Nephron (organoid): ENCODE results near the gene SGK1.

Experiments used
- H3K27ac Mint-ChIP-seq, 3 experiments: 2 replicates each; pipeline ENCODE4 v1.8.0; 2020; ENCODE audit warnings: mixed read lengths in 3 of 3, mild to moderate bottlenecking in 2 of 3, moderate library complexity in 1 of 3
- H3K27me3 Mint-ChIP-seq: 2 replicates; pipeline ENCODE4 v1.8.0; 2021; ENCODE audit warnings: low read depth, mild to moderate bottlenecking, moderate library complexity, mixed read lengths
- H3K36me3 Mint-ChIP-seq: 2 replicates; pipeline ENCODE4 v1.8.0; 2020; ENCODE audit warnings: low read depth, mixed read lengths
- H3K4me1 Mint-ChIP-seq: 2 replicates; pipeline ENCODE4 v1.8.0; 2020; ENCODE audit warnings: mixed read lengths
- H3K4me3 Mint-ChIP-seq, 3 experiments: 2 replicates each; pipeline ENCODE4 v1.8.0; 2020; ENCODE audit warnings: mild to moderate bottlenecking in 3 of 3, mixed read lengths in 3 of 3, moderate library complexity in 2 of 3
- H3K9me3 Mint-ChIP-seq: 2 replicates; pipeline ENCODE4 v1.8.0; 2020; ENCODE audit warnings: mixed read lengths
- CTCF ChIP-seq, 3 experiments: fragments of 200-600 bp; sonication (generic); IDR thresholded peaks; one replicate each; pipeline ENCODE4 v1.5.0; 2021; ENCODE audit warnings: antibody characterized with exemption in 3 of 3; ENCODE audit not compliant: unreplicated experiment in 3 of 3

The SGK1 gene

GRCh38 chr6:134145786-134146185, 172.1 kb downstream of the SGK1 start:
- no peak overlapping the region for H3K4me3 Mint-ChIP-seq
- TF ChIP-seq CTCF (IDR thresholded peaks at IDR 0.05; ENCODE audit: unreplicated experiment in 3 of 3), result no peak
- H3K27ac Mint-ChIP-seq, result peak overlapping the region in 1 of 3 experiments; percentile 27
- H3K9me3 Mint-ChIP-seq, result no peaks in the 10 kb centered on the region
- H3K36me3 Mint-ChIP-seq, result no peaks in the 10 kb centered on the region
- H3K27me3 Mint-ChIP-seq, result no peaks in the 10 kb centered on the region
- H3K4me1 Mint-ChIP-seq, result peaks cover 28% of the 10 kb centered on the region

GRCh38 chr6:134138226-134138975, 179.5 kb downstream of the SGK1 start:
- H3K4me1 Mint-ChIP-seq, result no peaks in the 10 kb centered on the region
- no peak for TF ChIP-seq CTCF (IDR thresholded peaks at IDR 0.05; ENCODE audit: unreplicated experiment in 3 of 3)

GRCh38 chr6:134134654-134135053, 183.3 kb downstream of the SGK1 start:
- no peak for TF ChIP-seq CTCF (IDR thresholded peaks at IDR 0.05; ENCODE audit: unreplicated experiment in 3 of 3)
- Mint-ChIP-seq H3K9me3 (no peaks in the 10 kb centered on the region), H3K4me3 (no peak overlapping the region), H3K27me3 (no peaks in the 10 kb centered on the region), H3K36me3 (no peaks in the 10 kb centered on the region), H3K4me1 (peaks cover 7% of the 10 kb centered on the region), H3K27ac (no peak overlapping the region)

More at GRCh38 chr6:134138226-134138975, 179.5 kb downstream of the SGK1 start:
- Mint-ChIP-seq H3K27me3 (no peaks in the 10 kb centered on the region), H3K27ac (no peak overlapping the region), H3K36me3 (no peaks in the 10 kb centered on the region), H3K4me3 (no peak overlapping the region), H3K9me3 (no peaks in the 10 kb centered on the region)

- Mint-ChIP-seq H3K9me3 (no peaks in the 10 kb centered on the region), H3K27ac (peak overlapping the region; percentile 12 to 85 (median 27)), H3K27me3 (no peaks in the 10 kb centered on the region)
These were observed 185.3 kb downstream of the SGK1 start for GRCh38 chr6:134132494-134133141.

GRCh38 chr6:134131530-134132139, 186.3 kb downstream of the SGK1 start:
- H3K27me3 Mint-ChIP-seq, result no peaks in the 10 kb centered on the region
- H3K4me3 Mint-ChIP-seq, result no peak overlapping the region
- H3K27ac Mint-ChIP-seq, result peak overlapping the region in 1 of 3 experiments; percentile 15
- no peaks in the 10 kb centered on the region for H3K9me3 Mint-ChIP-seq
- TF ChIP-seq CTCF (IDR thresholded peaks at IDR 0.05; ENCODE audit: unreplicated experiment in 3 of 3), result no peak
- H3K4me1 Mint-ChIP-seq, result peaks cover 7% of the 10 kb centered on the region
- H3K36me3 Mint-ChIP-seq, result no peaks in the 10 kb centered on the region

More at GRCh38 chr6:134132494-134133141, 185.3 kb downstream of the SGK1 start:
- no peaks in the 10 kb centered on the region for H3K36me3 Mint-ChIP-seq
- TF ChIP-seq CTCF (IDR thresholded peaks at IDR 0.05; ENCODE audit: unreplicated experiment in 3 of 3), result no peak
- H3K4me3 Mint-ChIP-seq, result no peak overlapping the region
- H3K4me1 Mint-ChIP-seq, result peaks cover 7% of the 10 kb centered on the region
